Stimulated activated CD8-positive, alpha-beta memory T cell treated with anti-CD3 and anti-CD28 coated beads, Interleukin-7, amount 100 ng/mL, for 1 hour (primary cell): ENCODE data around the gene GRID1.

Experiments used
- DNase-seq, 2 donors: peaks; one replicate each; pipeline ENCODE4 v3.0.0-alpha.2; 2020; ENCODE audit warnings: low read depth in 2 of 2

The GRID1 gene

DNA sequence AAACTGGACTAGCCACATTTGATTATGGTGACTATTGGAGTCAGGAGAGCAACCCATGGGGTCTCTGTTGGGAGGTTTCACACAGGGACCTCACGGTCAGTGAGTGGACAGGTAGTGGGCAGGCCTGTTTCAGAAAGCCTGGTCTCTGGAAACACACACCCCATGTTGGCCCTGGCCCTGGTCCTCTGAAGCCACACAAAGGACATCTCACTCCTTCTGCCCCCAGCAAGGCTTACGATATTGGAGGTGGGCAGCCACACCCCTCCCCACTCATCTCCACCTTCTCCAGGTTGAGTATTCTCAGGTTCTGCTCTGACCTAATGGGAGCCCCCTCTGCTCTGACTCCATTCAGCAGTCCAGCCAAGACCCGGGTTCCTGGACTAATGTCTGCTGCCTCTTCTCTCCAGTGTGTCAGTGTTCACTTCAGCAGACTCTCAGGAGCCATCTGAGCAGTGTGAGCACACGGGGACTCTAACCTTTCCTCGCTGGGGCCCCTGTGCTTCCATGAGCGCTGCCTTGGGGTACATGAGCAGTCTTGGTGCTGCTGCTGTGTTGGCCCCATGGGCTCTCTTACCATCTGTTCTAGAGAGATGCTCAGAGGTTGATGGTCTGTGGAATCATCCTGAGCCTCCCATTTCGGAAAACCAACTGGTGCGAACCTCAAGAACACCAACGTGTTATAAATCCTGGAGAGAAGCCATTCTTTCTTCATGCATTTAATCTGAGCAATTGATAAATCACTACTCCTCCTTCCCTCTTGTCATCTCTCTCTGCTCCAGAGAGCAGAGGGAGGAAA is 748.6 kb downstream of the GRID1 start:
- DNase-seq = no peak

DNA sequence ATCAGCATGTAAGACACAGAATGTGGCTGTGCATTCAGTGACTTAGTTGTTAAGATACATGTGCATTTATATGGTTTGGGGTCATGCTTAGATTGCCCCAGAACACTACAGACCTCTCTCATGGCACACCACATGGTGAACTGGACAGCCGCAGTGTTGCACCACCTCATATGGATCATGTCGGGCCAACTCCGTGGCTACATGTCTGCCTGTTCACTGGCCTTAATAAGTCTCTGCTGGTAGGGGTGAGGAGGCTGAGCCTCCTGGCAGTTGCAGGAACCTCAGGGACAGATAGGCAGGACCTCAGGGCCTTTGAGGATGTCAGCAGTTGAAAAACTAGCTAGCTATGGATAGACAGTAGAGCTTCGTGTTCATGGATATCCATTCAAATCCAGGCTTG is 751.0 kb downstream of the GRID1 start:
- DNase-seq = no peak

DNA sequence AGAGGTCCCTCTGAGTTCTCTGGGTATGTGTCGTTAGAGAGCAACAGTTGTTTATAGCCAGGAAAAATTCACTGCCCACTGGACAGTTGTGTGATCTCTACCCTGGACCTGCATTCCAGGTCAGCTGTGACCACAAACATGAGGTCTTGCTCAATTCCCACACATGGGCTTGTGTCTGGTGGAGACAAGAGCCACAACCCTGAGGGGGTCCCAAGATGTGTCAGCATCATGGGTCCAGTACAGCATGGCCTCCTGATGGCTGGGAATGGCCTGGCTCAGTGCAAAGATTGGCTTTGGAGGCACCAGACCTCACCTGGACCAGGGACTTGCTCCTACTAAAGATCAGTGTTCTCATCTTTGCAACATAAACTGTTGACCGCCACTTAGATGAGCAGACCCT is 751.6 kb downstream of the GRID1 start:
- DNase-seq = no peak

DNA sequence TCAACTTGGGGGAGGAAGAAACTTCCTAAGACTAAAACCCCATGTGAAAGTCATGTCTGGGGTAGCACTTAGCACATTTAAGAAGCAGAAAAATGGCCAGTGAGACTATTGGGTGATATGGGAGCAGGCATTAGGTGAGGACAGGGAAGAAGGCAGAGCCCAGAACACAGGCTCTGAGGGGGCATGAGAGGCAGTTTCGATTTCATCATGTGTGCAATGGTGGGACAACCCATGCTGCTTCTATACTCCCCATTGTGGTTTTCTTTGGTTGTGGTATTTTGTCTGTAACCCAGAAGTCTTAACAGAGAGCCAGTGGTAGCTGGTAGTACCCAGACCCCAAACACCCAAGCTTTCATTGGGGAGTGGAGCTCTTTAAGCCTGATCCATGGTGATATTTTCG is 752.0 kb downstream of the GRID1 start:
- DNase-seq = no peak

DNA sequence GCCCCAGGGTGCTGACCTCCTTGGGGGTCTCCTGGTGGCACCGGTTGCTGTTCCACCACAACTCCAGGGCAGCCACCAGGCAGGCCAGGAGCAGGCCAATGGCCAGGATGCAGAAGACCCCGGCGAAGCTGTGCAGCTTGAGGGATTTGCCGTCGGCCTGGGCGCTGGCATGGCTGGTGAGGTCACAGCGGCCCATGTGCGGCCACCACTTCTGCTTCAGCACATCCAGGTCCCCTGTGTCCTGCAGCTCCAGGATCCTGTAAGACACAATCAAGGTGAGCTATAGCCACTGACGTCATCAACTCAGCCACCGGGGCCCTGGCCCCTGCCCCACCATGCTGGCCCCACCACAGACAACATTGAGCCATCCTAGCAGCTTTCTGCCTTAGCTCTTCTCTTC is 753.2 kb downstream of the GRID1 start:
- DNase-seq = no peak

DNA sequence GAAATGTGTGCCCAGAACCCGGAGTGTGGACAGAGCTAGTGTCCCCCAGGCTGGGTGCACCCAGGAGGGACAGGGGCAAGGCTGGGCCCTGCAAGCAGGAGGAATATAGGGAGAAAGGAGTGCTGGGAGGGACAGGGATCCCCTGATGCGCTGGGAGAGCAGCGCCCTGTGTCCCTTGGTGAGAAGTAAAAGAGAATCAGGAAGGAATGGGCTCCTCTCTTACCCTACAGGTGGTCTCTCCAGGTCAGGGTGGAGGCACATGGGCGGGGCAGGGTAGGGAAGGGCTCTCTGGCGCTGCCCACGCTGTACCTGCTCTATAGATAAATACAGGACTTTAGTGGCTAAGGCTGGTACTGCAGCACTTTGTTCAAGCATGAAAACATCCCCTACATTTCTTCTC is 753.8 kb downstream of the GRID1 start:
- no peak for DNase-seq

DNA sequence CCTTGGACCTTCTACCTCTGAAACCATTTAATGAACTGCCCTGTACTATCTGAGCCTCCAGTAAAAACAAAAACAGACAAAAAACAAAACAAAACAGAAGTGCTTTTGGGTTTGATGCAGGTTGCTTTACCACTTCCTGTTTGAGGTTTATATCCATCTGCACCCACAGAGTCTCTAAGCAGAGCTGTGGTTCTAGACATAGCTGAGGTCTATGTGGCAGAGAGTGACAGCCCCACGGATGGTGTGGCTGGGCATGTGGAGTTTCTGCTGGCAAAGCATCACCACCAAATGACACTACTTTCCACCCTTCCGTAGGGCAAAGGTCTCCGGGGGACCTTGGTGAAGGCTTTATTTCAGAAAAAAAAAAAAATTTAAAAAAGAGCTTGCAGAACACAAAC is 754.2 kb downstream of the GRID1 start:
- no peak for DNase-seq

DNA sequence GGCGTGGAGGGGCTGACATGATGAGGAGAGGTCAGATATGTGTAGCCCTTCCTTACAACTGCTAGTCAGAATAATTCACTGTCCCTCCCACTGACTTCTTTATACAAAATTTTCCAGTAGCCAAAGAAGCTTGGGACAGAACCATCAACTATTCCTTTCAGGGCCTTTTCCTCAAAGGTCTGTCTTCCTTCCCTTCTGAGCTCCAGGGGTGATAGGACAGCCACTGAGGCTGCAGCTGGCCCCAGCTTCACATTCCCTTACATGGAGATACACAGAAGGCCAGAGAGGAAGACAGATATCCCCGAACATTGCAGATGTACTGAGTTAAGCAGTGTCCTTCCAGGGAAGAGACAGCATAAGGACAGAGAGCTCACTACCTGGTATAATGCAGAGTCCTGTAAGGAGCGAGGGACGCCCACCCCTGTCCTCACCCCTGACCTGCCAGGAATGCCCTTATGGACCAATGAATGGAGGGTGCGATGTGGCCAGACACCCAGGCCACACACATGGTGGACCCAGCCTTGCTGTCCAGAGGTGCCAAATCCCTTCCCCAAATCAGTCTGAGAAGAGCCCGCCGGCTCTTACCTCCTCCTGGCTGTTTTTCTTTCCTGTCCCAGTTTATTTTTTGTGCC is 754.7 kb downstream of the GRID1 start:
- DNase-seq = no peak

DNA sequence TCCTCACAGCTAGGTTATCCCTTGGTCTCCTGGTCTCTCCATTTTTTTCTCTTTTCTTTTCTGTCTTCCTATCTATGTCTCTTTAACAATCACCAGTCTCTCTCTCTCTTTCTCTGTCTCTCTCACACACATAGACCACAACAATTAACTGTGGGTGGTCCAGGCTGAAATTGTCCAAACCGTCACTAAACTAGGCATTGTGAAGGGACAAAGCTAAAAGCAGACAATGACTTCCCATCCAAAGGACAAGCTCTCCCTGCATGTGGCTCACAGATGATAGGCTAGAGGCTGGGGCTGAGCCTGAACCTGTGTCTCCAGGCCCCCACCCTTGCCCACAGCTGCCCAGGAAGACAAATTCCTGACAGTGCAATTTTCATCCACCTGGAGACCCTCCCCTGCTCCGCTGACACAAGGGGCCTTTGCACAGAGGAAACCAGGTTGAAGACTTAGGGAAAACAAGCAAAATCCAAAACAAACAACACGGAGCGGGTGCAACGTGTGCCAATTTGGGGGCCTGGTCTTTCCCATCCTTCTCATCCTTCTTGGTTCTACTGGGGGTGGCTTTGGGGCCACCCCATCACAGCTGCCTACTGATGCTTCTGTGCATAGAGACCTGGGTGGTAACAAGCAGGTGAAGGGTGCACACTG is 755.4 kb downstream of the GRID1 start:
- no peak for DNase-seq

DNA sequence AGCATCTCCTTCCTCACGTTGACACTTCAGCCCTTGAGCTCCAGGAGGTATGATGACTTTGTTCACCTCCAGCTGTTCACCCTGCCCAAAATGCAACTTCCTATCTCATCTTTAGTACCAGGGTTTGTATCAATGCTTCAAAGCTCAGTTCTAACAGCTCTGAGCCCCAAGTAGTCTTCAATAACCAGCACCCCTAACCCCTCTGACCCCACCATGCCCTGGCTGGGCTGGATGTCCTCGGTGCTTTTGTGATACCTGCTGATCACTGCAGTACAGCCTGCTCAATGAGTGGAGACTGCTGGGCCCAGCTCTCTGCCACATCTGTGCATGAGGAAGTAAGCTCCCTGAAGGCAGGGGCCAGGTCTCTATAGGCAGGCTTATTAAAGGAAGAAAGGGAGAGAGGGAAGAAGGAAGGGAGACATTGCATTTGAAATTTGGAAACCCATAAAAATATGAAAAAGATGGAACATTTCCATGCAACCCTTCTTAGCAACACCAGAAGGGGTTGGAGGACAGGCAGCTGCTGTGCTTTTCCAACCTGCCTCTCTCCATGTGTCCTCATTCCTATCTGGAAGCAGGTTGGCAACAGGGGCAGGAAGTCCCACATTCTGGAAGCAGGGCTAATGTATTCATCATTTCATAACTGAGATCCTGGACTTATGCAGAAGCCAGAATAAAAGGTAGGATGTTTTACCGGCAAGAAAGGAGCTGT is 756.1 kb downstream of the GRID1 start:
- no peak for DNase-seq

DNA sequence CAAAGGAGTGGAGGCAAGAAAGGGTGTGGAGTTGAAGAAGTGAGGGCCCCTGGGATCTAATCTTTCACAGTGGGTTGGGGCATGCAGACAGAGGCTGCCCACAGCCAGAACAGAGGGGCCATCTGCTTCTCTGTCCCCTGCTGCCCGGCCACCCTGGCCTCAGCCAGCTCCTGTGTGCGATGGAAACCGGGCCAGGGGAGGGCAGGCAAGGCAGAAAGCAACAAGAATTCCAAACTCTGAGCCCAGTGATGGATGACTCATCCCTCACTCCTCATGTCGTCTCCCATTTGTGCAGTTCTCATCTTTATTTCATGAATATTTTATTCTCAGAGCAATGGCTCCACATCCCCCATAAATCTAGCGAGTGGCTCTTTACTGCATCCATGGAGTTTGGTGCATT is 757.1 kb downstream of the GRID1 start:
- no peak for DNase-seq

DNA sequence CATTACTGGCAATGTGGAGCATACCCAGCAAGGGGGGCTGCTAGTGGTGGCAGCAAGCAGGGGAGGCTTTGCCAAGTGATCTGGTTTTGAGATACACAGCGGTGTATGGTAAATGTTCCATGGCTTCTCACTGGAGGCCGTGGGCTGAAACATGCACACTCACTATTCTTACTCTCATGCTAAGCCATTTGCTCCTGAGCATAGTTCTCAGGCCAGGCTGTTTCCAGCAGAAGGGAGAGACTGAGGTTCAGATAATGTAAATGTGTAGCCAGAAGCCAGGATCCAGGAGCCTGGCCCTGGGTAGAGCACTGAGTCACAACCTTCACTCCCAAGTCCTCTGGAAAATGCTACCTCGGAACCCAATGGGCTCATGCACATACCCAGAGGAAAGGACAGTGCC is 757.9 kb downstream of the GRID1 start:
- DNase-seq = no peak

DNA sequence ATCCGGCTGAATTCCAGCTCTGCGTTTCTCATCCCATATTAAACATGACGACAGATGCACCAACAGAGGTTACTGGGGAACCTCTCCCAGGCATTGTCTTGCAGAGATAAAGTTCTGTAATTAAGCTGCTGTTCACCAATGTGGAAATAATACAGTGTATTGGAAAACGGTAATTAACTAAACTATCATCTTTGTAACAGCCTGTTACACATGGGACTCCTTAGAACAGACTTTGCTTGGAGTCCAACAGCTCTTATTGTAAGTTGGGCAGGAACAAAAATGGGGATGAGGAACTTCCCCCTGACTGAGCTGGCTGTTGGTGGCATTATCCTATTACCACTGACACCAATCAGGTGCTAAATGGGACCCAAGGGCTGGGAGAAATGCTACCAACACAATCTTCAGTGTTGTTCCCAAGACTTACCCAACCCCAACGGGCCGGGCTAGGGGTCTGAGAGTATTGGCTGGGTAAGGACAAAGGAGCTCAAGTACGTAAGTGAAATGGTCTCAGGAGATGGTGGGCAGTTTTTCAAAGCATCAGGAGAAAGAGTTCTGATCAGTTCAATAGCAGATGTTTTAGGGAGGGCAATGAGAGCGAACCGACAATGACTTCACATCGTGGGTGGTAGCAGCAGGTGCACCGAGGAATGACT is 759.4 kb downstream of the GRID1 start:
- DNase-seq = no peak

DNA sequence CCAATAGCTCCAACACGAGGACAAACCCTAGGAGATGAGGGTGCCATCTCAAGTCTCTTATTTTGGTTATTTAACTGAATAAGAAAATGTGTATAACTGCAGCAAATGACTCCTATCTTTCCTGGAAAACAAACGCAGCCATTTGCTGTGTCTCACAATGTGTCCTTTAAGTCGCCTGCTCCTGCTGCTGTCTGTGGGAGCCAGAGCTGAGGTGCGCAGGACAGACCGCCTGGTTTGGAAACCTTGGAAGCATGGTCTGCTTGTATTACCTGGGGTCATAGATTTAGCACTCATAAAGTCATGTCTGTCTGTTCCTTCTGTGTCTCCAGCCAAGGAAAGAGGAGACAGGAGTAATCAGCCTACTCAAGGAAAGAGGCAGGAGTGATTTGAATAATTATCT is 760.2 kb downstream of the GRID1 start:
- DNase-seq = no peak

DNA sequence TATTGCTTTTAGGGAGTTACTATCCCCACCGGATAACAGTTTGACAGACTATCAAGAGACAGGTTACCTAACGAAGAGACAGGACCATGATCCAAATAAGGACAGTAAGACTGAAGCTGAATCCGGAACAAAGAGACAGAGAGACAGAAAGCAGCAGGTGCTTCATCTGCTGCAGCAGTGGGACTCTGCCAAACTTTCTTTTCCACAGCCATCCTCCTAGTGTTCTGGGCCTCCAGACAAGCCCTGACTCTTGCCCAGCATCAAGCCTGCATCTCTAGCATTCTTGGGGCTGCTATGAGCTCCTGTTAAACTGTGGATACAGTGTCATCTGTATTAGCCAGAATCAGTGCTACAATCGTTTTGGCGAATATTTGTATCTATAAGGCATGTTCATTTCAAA is 761.7 kb downstream of the GRID1 start:
- DNase-seq = no peak

DNA sequence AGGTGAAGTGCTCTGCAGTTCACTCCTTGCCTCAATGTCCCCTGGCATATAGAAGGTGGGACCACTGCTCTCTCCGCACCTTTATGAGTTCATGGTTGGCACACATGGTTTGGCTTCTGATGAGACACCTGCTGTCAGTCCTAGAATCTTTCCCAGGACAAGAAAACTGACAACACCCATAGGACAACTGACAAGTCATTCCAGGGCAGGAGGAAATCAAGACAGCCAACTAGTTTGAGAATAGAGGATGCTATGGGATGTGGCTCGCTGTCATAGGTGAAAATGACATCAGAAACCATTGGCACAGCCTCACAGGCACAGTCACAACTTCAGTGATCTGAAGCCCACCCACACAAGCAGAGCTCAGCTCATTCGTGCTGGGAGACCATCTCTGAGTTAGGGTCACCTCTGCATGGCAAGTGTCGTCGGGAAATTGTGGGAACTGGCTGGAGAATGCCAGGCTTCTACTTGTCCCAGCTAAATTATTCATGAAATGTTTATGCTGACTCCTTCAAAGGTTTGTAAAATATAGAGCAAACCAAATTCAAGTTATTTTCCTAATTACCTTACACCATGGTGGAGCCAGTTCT is 762.4 kb downstream of the GRID1 start:
- no peak for DNase-seq

DNA sequence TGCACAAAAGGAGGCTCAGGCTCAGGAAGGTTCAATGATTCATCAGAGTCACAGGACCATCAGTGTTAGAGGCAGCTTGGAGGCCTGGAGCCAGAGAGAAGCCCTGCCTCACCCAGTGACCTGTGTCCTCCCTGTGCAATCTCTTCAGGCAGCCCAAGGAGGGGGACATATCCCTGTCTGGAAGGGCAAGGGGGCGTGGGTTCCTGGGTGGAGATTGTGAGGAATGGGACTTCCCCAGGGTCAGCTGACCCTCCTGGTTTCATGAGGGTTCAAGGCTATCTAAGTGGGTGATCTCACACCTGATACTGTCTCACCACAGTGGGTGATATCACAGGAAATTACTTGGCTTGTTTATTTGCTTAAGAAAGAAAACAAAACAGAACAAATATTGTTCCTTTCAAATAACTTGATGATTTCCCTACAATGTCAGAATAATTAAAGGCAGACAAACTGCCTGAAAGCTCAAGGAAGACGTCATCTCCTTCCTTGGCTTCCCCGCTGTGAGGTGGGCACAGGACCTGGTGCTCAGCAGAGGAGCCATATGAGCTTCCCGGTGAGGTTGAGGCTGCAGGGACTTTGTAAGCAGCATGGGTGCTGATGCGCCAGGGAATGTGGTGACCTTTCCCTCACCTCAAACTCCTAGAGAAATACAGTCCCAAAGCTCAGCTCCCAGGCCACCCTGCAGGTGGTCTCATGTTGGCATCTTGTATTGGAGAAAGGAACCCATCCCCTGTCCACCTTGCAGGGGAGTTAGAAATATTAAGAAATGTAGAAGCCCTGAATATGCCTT is 763.2 kb downstream of the GRID1 start:
- no peak for DNase-seq

DNA sequence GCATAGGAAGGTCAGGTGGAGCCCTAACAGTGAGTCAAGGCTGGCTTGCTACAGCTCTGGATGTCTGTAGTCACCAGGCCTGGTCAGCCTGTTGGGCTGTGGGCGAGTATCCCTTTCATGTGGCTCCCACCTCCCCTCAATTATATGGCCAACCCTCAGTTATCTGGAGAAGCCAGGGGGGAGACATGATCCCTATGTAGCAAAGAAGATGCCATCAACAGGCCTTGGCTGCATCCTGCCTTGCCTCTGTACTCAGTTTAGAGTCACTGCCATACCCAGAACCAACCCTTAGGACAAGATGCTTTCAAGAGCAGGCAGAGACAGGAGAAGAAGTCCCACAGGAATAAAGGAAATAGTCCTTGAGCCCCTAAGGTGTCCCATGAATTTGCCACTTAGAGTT is 763.9 kb downstream of the GRID1 start:
- DNase-seq = no peak

DNA sequence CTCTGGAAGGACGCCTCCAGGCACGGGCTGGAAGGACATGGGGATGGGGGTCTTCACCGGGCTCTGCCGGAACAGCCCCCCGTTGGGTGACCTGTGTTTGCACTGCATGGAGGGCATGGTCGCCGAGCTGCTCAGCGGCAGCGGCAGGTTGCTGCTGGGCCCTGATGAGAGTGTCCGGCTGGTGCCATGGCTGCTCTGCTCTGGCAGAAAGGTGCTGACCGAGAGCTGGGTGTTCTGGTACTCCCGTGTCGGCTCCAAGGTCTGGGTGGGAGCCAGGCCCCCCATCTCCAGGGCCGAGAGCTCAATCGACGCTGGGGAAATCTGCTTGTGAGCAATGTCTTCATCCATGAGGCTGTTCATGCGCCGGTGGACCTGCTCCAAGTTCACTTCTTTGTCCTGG is 764.3 kb downstream of the GRID1 start:
- no peak for DNase-seq

DNA sequence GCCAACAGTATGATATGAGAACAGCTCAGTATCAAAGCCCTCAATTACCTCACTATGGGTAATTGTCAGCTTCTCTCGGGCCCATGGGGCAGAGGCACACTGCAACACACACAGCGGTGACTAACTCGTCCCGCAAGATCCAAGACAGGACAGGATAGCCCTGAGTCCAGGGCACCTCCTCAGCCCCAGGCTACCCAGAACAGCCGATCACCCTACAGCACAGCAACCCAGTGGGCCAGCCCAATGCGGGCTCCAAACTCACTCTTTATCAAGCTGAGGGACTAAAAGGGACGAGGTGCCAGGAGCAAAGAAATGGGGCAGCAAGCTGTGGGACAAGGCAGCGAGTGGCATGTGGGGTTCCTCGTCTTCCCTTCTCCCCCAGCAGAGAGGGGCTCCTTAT is 765.1 kb downstream of the GRID1 start:
- no peak for DNase-seq

DNA sequence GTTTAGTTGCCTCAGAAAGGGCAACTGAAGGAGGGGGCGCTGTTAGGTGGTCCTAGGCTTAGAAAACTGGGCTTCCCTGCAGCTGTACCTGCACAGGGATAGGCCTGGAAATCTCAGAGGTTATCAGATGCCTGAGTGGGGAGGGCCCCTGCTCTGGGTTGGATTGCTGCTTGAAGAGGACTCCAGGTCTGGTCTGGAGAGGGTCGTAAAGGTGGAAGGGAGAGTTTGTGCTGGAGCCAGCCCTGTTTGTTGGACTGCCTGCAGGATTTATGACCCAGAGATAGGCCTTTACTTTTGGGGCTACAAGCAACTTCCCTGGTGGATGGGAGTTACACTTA is 765.9 kb downstream of the GRID1 start:
- DNase-seq = no peak
